ENCODE data around the gene NPY4R2.
"Not testable (repeated sequence)": the region's sequence is repeated elsewhere in the genome, so short reads cannot be mapped to it uniquely, and the experiment has no call there.

- TF ChIP-seq CTCF, POLR2A (IDR thresholded peaks at IDR 0.05): not testable (repeated sequence)
Observed at GRCh38 chr10:47909333-47909732, 9.1 kb upstream of the NPY4R2 start.

Measured in ovary (tissue), 3 donors.